NCI-H748 (cell line): ENCODE data around the gene HEPACAM.

Experiments
- DNase-seq: peaks from one replicate; lab custom pipeline; 2025; ENCODE audit not compliant: unreplicated experiment; lab: John Stamatoyannopoulos, UW

The HEPACAM gene

GRCh38 chr11:124870430-124870829, 65.4 kb downstream of the HEPACAM start:
- no peak for DNase-seq

DNA sequence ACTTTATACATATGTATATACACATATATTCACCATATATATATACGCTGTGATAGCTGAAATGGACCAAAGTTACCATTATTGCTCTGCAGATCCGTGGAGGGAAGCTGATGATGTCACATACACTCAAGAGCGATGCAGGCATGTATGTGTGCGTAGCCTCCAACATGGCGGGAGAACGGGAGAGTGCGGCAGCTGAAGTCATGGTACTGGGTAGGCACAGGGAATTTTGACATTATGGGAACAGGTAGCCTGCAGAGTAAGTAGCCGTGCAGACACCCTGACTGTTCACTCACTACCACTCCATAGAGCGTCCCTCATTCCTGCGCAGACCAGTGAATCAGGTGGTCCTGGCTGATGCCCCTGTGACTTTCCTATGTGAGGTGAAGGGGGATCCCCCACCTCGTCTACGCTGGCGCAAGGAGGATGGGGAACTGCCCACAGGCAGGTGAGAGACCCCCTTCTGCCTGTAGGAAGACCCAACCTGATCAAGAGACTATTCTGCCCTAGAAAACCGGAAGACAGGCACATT, 65.9 kb downstream of the HEPACAM start:
- no peak for DNase-seq

GRCh38 chr11:124869331-124869730, 66.5 kb downstream of the HEPACAM start:
- DNase-seq, result no peak
